BLaER1 (cell line): ENCODE results near the gene GPLD1.
"Not testable (repeated sequence)": the region's sequence is repeated elsewhere in the genome, so short reads cannot be mapped to it uniquely, and the experiment has no call there.

Experiments used
- H3K27ac ChIP-seq: shearing (Covaris generic); formaldehyde crosslinking; 2 replicates; pipeline ENCODE4 v1.8.1; 2022
- H3K27me3 ChIP-seq: shearing (Covaris generic); formaldehyde crosslinking; 2 replicates; pipeline ENCODE4 v1.8.1; 2022
- H3K36me3 ChIP-seq: shearing (Covaris generic); formaldehyde crosslinking; 2 replicates; pipeline ENCODE4 v1.8.1; 2022
- H3K4me1 ChIP-seq: shearing (Covaris generic); formaldehyde crosslinking; 2 replicates; pipeline ENCODE4 v1.8.1; 2022
- H3K4me2 ChIP-seq: shearing (Covaris generic); formaldehyde crosslinking; 2 replicates; pipeline ENCODE4 v1.8.1; 2022
- H3K4me3 ChIP-seq: shearing (Covaris generic); formaldehyde crosslinking; 2 replicates; pipeline ENCODE4 v1.8.1; 2022
- H3K9ac ChIP-seq: shearing (Covaris generic); formaldehyde crosslinking; 2 replicates; pipeline ENCODE4 v1.8.1; 2022
- H3K9me3 ChIP-seq: shearing (Covaris generic); formaldehyde crosslinking; 2 replicates; pipeline ENCODE4 v1.8.1; 2022
- H4K20me1 ChIP-seq: shearing (Covaris generic); formaldehyde crosslinking; 2 replicates; pipeline ENCODE4 v1.8.1; 2022
- Cebpa-rat ChIP-seq: shearing (Covaris generic); IDR thresholded peaks from 2 replicates; pipeline ENCODE4 v1.8.1; 2022

GPLD1 gene

DNA sequence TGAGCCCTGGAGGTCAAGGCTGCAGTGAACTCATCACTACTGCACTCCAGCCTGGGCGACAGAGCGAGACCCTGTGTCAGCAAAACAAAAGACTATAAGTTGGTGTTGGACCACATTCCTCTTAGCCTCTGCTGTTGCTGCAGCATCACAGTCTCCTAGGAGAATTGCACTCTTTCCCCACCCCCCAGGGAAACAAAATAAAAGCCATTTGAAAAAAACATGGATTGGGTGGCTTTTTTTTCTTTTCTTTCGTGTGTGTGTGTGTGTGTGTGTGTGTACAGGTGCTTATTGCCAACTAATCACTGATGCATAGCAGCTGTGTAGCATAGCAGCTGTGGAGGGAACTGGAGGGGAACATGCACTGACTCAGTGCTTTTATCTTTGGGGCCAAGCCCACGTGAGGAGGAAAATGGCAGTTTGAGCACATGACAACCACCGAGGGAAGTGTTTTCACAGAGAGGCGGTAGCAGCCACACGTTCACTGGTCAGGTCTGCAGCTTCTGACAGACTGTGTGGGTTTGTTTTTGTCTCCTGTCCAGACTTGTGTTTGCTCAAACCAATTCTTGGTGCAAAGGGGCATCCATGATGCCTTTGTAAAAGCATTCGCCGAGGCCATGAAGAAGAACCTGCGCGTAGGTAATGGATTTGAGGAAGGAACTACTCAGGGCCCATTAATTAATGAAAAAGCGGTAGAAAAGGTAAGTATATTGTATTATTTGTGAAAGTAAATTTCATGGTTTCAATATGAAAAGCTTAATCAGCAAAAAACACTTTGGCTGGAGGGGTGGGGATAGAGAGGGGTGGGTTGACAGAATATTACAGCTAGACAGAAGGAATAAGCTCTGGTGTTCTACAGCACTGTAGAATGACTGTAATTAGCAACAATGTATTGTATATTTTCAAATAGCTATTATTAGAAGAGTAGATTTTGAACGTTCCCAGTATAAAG is 33.1 kb upstream of the GPLD1 start:
- no peak for TF ChIP-seq Cebpa-rat
- H3K4me1 ChIP-seq: peaks cover 64% of the 10 kb centered on the region
- no peaks in the 10 kb centered on the region for H4K20me1 ChIP-seq
- peak overlapping the region; percentile 65 for H3K4me3 ChIP-seq
- H3K27me3 ChIP-seq: no peaks in the 10 kb centered on the region
- peaks cover 7% of the 10 kb centered on the region; the same call in 1 of the 2 replicates for H3K36me3 ChIP-seq
- H3K27ac ChIP-seq: peak overlapping the region; percentile 82
- peak overlapping the region; percentile 38 for H3K9ac ChIP-seq
- H3K9me3 ChIP-seq: no peaks in the 10 kb centered on the region
- H3K4me2 ChIP-seq: peak overlapping the region; percentile 66

DNA sequence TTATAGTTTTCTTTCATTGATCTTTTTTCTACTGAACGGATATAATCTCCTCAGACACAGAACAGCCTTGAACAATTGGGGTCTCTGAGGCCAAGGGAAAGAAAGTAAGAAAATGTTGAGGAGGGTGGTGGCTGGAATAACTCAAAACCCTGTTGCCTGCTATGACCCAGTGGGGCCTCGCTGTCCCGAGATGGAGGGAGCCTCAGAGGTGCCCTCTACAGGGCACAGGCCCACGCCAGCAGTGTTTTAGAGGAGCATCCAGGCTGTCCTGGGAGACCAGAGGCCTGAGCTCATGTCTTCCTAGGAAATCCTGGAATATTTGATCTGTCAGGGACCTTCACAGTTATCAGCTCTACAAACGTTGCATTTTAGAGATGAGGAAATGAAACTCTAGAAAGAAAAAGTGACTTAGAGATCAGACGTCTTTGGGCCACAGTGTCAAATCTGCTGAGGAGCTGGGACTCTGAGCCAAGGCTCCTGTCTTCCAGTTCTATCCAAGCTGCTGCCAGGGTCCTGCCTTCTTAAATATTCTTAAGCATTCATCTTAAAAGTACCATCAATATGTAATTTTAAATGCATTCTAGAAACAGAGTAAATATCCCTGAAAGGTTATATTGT is 31.7 kb upstream of the GPLD1 start:
- peaks cover 5% of the 10 kb centered on the region; the same call in 1 of the 2 replicates for H3K36me3 ChIP-seq
- H3K9me3 ChIP-seq: no peaks in the 10 kb centered on the region
- peak overlapping the region; percentile 82 for H3K27ac ChIP-seq
- H3K4me2 ChIP-seq: peak overlapping the region; percentile 66
- no peaks in the 10 kb centered on the region for H4K20me1 ChIP-seq
- H3K4me3 ChIP-seq: no peak overlapping the region
- H3K9ac ChIP-seq: no peak overlapping the region
- no peak for TF ChIP-seq Cebpa-rat
- H3K4me1 ChIP-seq: peaks cover 64% of the 10 kb centered on the region
- no peaks in the 10 kb centered on the region for H3K27me3 ChIP-seq

DNA sequence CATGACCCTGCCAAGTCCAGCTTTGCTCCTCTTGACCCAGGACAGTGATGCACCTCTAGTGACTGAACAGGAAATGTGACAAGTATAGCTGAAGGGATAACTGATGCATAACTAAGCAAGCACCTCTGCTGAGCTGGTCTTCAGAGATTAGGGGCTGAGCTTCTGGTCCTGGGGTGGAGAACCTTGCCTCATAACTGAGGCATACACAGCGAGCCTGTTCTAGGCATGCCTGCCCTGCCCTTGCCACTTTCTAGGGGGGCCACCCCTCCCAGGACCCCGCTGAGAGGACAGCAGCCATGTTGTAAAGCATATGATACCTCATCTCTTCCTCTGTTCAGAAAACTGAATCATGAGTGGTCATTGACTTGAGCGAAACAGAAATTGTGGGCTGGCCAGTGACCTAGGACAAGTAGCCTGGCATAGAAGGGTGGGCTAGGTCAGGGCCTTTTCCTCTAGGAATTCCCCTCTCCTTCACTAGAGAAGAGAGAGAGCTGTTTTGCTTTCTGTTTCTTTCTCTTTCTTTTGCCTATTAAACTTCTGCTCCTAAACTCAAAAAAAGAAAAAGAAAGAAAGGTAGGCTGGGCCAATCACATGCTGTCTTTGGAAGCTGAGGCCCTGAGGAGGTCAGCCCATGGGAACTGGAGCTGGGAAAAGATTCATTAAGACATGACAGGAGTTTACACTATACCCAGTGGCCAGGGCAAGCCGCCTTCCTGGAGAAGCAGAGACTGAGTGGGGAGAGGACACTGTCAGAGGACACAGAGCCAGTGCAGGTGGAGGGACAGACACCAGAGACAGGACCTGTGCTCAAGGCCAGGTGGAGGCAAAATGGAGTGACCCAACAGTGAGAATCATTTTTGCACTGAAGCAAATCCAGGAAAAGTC is 28.5 kb upstream of the GPLD1 start:
- Histone ChIP-seq H3K36me3 (peaks cover 27% of the 10 kb centered on the region), H4K20me1 (no peaks in the 10 kb centered on the region), H3K9me3 (no peaks in the 10 kb centered on the region), H3K4me2 (peak overlapping the region; percentile 76), H3K27ac (peak overlapping the region; percentile 66), H3K4me1 (peaks cover 37% of the 10 kb centered on the region), H3K4me3 (no peak overlapping the region), H3K9ac (peak overlapping the region; percentile 65), H3K27me3 (no peaks in the 10 kb centered on the region)
- TF ChIP-seq Cebpa-rat: no peak

DNA sequence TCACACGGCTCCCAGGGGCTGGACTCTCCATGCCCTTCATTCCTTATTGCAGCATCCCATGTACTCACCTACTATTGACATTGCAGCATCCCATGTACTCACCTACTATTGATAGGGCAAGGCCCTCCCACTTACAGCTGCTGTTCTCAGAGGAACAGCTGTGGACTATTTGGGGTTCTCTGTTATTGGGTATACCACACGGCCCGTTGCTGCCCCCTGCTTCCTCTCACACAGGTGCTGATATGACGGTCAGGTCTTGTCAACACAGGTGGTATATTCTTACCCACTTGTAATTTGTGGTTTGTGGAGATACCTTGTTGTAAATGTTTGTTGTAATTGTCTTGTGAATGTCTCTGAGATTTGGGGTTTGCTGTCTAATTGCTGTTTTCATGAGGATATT is 24.2 kb upstream of the GPLD1 start:
- no peaks in the 10 kb centered on the region for H3K27me3 ChIP-seq
- no peak overlapping the region for H3K9ac ChIP-seq
- H3K4me2 ChIP-seq: no peak overlapping the region
- H3K4me3 ChIP-seq: no peak overlapping the region
- no peaks in the 10 kb centered on the region for H4K20me1 ChIP-seq
- no peak overlapping the region for H3K27ac ChIP-seq
- no peaks in the 10 kb centered on the region for H3K9me3 ChIP-seq
- no peak for TF ChIP-seq Cebpa-rat
- H3K36me3 ChIP-seq: peaks cover 52% of the 10 kb centered on the region
- H3K4me1 ChIP-seq: peaks cover 16% of the 10 kb centered on the region

DNA sequence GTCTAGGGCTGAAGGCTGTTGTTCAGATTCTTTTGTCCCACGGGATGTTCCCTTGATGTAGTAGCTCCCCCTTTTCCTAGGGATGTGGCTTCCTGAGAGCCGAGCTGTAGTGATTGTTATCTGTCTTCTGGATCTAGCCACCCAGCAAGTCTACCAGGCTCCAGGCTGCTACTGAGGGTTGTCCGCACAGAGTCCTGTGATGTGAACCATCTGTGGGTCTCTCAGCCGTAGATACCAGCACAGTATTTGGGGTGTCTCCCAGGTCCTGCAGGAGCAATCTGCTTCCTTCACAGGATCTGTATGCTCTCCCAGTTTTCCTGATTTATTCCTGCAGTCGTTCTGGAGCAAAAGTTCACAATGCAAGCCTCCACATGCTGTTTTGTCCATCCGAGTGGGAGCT is 22.6 kb upstream of the GPLD1 start:
- H3K9ac ChIP-seq, H3K27me3 ChIP-seq, H3K27ac ChIP-seq, H3K4me3 ChIP-seq, H3K9me3 ChIP-seq, H4K20me1 ChIP-seq, H3K4me1 ChIP-seq, H3K4me2 ChIP-seq: not testable (repeated sequence)
- peaks cover 62% of the 10 kb centered on the region for H3K36me3 ChIP-seq

DNA sequence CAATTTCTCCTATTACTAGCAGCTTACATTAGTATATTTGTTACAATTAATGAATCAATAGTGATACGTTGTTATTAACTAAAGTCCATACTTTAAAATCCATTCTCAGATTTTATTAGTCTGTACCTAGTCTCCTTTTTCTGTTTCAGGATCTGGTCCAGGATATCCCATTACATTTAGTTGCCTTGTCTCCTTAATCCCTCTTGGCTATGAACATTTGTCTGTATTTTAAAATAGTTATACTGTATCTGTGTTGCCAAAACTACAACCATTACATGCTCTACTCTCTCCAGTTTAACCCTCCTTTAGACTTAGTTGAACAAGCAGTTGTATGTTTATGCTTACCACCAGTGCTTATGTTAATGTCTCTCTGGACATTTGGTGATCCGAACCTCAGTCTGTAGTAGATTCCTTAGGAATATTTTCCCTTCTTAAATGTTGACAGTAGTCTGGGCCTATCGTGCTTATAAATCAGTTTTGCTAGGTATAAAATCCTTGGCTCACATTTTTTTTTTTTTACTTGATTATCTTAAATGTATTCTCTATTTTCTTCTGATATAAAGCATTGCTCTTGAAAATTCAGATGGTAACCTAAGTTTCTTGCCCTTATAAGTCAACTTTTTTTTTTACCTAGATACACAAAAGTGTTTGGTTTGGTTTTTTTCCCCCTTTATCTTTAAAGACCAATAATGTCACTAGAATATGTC is 17.6 kb upstream of the GPLD1 start:
- no peak for TF ChIP-seq Cebpa-rat
- Histone ChIP-seq H3K4me2 (no peak overlapping the region), H3K4me3 (no peak overlapping the region), H3K9me3 (peaks cover 13% of the 10 kb centered on the region), H3K36me3 (peaks cover 62% of the 10 kb centered on the region), H3K4me1 (no peaks in the 10 kb centered on the region), H3K9ac (no peak overlapping the region), H4K20me1 (no peaks in the 10 kb centered on the region), H3K27ac (no peak overlapping the region), H3K27me3 (no peaks in the 10 kb centered on the region)

DNA sequence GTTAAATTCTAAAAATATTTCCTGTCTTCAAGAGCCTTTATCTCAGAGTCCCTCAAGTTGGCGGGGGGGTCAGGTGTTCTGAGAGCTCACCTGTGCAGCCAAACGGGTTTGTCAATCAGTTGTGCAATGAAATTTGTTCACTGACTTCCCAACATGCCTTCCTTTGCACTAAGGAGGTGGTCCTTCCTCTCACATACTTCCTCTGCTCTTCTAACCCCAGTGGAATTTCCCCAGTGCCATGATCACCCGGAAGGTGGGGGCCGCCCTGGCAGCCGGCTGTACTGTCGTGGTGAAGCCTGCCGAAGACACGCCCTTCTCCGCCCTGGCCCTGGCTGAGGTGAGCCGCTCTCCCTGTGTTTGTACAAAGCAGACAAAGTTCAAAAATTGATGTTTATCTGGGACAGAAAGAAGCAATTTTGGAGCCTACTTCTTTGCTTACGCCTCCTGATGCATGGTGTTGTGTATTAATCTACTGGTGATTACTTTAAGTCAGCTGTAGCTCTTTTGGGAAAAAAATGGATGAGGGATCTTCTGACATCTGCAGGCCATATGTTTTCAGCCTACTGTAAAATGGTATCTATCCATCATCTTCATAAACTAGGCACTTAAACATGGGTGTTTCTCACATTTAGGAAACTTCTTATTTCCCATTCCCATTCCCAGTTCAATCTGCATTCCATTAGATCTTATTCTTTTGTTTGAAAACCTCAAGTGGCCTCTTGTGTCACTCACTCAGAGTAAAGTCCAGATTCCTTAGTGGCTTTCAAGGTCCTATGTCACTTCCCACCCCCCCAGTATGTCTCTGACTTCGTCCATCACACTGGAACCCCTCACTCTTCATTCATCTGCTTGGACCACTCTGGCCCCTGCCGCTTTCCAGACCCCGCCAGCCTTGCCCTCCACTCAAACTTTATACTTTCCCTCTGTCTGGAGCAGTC is 15.5 kb upstream of the GPLD1 start:
- peaks cover 51% of the 10 kb centered on the region for H3K36me3 ChIP-seq
- no peaks in the 10 kb centered on the region for H3K27me3 ChIP-seq
- no peaks in the 10 kb centered on the region for H4K20me1 ChIP-seq
- H3K9ac ChIP-seq: no peak overlapping the region
- no peak overlapping the region for H3K4me2 ChIP-seq
- TF ChIP-seq Cebpa-rat: no peak
- no peak overlapping the region for H3K27ac ChIP-seq
- H3K4me3 ChIP-seq: no peak overlapping the region
- H3K4me1 ChIP-seq: no peaks in the 10 kb centered on the region
- peaks cover 13% of the 10 kb centered on the region for H3K9me3 ChIP-seq

DNA sequence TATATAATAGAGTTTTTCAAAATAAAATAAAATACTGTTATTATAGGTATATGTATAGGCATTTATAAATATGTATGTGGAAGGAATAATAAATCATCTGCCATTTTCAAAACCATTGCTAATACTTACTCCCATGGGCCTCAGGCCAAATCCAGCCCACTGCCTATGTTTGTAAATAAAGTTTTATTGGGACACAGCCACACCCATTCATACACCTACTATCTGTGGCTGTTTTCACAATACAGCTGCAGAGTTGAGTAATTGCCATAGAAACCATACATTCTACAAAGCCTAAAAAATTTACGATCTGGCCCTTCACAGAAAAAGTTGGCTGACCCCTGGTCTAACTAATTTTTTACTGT is 14.9 kb upstream of the GPLD1 start:
- TF ChIP-seq Cebpa-rat: no peak
- no peak overlapping the region for H3K4me2 ChIP-seq
- no peak overlapping the region for H3K27ac ChIP-seq
- no peaks in the 10 kb centered on the region for H3K27me3 ChIP-seq
- H3K36me3 ChIP-seq: peaks cover 50% of the 10 kb centered on the region
- peaks cover 13% of the 10 kb centered on the region for H3K9me3 ChIP-seq
- H3K4me1 ChIP-seq: no peaks in the 10 kb centered on the region
- no peaks in the 10 kb centered on the region for H4K20me1 ChIP-seq
- no peak overlapping the region for H3K4me3 ChIP-seq
- no peak overlapping the region for H3K9ac ChIP-seq
